DMS 273 treated with DMSO at 0.1 percent for 48 hours (cell line): ENCODE measurements around the gene BTAF1.

Experiments
- DNase-seq: peaks from one replicate; lab custom pipeline; 2025; lab: John Stamatoyannopoulos, UW

Gene BTAF1

GRCh38 chr10:91908337-91909116 is 15.0 kb upstream of the BTAF1 start:
- no peak for DNase-seq

DNA sequence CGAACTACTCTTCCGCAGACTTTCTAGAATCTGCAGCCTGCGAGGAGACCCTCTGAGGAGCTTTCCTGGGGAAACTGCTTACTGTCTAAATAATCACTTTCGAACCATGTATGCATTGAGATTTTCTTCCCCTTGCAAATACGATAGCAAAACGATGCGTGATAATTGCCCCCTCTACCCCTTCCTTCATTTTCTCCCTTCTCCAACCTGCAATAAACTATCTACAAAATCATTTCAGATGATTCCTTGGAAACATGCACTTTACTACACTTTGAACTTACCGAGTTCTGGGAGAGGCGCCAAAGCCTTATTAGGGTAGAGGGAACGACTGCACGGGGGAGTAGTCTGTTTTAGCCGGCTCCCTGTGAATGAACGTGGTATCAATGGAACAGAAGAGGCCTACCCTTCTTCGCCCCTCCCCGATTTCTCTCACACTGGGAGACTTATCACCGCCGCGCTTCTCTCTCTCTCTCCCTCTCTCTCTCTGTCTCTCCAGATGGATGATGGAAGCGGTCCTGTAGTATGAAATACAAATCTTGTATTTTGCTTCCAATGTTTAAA is 14.4 kb upstream of the BTAF1 start, which contains the start of gene FGFBP3:
Gene FGFBP3, minus strand, starts transcription at position 370 of the 561 bp plus-strand sequence. CDS start 517 bp downstream, outside the sequence.
- DNase-seq = peak; percentile 32

DNA sequence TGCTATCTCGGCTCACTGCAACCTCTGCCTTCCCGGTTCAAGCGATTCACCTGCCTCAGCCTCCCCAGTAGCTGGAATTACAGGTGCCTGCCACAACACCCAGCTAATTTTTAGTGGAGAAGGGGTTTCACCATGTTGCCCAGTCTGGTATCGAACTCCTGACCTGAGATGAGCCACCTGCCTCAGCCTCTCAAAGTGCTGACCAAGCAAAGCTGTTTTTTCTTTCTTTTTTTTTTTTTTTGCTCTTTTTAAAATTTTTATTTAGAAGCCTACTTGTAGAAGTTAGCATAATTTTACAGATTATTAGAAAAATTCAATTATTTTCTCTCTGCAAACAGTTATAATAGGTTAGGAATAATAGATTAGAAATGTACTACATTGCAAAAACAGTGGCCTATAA is 13.1 kb upstream of the BTAF1 start:
- no peak for DNase-seq

- no peak for DNase-seq
Measured at GRCh38 chr10:91919651-91920050, 3.9 kb upstream of the BTAF1 start.

- no peak for DNase-seq
Measured at GRCh38 chr10:91924212-91925021, 847 bp downstream of the BTAF1 start.

DNA sequence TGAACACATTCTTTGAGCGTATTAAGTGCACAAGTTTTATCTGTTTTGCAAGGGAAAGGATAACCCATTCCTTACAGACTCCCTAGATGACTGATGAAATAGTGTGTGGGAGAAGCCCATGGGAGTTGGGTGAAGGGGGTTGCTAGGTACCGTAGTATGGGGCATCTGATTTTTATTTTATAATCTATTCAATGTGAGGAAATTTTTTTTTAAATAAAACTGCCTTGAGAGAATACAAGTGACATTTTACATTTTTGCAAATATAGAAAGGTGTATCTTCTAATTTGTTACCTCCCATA is 1.4 kb downstream of the BTAF1 start:
- no peak for DNase-seq

- no peak for DNase-seq
Measured at GRCh38 chr10:91930939-91931338, 7.4 kb downstream of the BTAF1 start.

GRCh38 chr10:91931526-91932190 is 8.1 kb downstream of the BTAF1 start:
- no peak for DNase-seq

- DNase-seq = no peak
Measured at GRCh38 chr10:91932737-91933136, 9.2 kb downstream of the BTAF1 start.

DNA sequence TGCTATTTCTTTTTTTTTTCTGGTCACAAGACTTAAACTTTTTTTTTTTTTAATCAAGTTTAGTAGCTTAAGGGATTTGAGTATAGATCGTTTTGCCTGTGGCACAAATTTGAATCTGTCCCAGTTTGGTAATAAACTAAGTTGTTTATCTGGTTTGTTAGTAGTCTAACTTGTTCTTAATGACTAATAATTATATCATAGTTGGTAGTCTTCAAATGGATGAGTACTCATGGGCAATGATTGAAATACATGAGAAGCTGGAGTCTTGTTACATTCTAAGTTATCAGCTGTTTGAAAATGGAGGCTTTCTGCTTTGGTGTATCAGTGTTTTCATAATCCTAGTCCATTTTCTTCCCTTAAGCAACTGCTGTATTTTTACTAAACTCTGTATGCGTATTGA is 12.3 kb downstream of the BTAF1 start:
- no peak for DNase-seq

DNA sequence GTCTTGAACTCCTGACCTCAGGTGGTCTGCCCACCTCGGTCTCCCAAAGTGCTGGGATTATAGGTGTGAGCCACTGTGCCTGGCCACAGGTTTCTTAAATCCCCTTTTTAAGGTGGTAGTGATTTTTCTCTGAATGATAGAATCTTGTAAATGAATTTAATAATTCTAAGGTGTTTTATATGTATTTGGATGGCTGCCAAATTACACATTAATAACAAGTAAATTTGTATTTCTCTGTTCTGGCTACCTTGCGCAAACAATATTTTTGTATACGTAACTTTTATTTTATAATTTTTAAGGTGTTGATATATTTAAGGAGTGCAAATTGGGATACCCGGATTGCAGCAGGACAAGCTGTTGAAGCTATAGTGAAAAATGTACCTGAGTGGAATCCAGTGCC is 16.1 kb downstream of the BTAF1 start:
- no peak for DNase-seq

DNA sequence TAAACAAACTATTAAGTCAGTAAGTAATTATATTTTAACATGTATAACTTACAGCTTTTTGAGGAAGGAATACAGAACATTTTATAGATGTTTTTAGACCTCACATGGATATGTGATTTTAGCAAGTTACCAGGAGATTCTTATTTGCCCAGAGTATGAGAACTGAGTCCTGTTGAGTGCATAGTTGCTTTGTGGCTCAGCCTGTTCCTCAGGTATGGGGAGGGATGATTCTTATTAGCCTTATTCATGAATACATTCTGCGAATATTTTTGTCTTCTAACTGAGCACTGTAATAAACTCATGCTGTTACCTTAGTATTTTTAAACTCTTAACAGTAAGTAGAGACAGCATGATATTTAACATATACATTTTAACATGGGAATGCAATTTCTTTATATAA is 17.9 kb downstream of the BTAF1 start:
- no peak for DNase-seq

DNA sequence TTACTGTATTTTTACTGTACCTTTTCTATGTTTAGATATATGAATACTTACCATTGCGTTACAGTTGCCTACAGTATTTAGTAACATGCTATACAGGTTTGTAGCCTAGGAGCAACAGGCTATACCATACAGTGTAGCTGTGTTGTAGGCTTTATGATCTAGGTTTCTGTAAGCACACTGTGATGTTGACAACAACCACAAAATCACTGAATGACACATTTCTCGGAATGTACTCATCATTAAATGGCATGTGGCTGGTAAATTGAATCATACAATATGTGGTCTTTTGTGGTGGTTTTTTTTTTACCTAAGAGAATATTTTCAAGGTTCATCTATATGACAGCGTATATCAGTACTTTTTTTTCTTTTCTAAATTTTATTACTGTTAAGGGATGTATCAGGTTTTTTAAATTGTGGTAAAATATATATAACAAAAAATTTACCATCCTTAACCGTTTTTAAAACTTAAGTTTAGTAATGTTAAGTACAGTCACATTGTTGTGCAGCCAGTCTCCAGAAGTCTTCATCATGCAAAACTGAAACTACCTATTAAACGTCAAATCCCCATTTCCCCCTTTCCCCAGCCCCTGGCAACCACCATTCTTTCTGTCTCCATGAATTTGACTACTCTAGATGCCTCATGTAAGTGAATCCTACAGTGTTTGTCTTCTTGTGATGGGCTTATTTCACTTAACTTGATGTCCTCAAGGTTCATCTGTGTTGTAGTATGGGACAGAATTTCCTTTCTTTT is 21.5 kb downstream of the BTAF1 start:
- DNase-seq = no peak

GRCh38 chr10:91953600-91954160 is 30.1 kb downstream of the BTAF1 start:
- DNase-seq = no peak

DNA sequence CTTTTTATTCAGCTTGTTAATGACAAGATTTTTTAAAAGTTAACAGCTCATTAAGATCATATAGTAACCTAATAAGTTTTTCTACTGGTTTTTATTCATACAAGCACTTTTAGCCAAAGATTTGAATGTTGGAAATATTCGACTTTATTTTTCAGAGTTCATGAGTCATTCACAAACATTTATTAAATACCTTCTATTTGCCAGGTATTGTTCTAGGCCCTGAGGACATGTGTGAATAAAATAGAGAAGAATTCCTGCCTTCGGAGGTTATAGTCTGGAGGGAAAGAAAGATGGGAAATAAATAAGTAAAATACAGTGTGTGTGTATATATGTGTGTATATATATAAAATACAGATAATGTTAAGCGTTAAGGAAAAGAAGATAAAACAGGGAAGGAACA is 31.5 kb downstream of the BTAF1 start:
- DNase-seq = no peak

- no peak for DNase-seq
Measured at GRCh38 chr10:91957091-91957490, 33.5 kb downstream of the BTAF1 start.

GRCh38 chr10:91969297-91969696 is 45.7 kb downstream of the BTAF1 start:
- DNase-seq = no peak

DNA sequence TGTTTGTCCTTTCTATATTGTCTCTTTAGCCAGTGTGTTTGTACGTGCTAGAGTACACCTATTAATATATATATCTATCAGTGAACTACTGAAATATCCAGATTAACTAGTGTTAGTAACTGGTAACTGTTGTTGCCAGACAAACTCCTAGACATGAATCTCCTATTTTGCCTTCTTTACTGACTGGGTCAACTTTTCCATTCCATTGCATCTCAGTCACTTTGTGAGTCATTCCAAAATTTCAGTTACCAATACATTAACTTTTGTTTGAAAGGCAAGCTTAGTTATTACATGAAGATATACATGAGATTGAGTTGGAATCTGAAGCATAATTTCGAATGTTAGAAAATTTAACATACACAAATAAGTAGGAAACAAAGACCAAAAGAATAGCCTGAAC is 51.4 kb downstream of the BTAF1 start:
- no peak for DNase-seq

DNA sequence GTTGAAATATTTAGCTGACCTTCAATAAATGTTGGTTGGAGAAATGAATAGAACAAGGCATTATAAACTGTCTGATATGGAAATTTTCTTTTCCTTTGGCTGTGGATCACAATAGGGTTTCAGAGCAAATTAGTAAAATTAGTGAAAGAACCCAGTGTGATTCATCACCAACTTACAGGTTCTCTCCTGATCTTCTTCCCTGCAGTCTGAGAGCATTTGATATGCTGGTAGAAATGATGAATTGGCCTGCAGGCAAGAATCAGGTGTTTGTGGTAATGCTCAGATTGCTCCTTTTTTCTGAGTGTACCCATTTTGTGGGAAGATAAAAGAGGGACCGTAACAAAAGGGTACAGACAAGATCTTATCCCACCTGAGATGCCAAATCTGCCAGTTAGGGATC is 51.9 kb downstream of the BTAF1 start:
- no peak for DNase-seq

- no peak for DNase-seq
Measured at GRCh38 chr10:91976317-91977051, 52.9 kb downstream of the BTAF1 start.

DNA sequence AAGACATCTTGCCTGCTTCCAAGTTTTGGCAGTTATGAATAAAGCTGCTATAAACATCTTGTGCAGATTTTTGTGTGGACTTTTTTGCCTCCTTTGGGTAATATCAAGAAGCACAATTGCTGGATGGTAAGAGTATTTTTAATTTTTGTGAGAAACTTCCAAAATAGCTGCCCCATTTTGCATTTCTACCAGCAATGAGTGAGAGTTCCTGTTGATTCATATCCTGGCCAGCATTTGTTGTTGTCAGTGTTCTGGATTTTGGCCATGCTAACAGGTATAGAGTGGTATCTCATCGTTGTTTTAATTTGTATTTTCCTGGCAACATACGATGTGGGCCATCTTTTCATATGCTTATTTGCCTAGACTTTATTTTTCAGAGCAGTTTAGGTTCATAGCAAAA is 53.9 kb downstream of the BTAF1 start:
- no peak for DNase-seq
